HG02884 (cell line): ENCODE data around the gene DOCK2.
"Not testable (repeated sequence)": the region's sequence is repeated elsewhere in the genome, so short reads cannot be mapped to it uniquely, and the experiment has no call there.

Experiments
- ATAC-seq: cut with Tn5 transposase; IDR thresholded peaks from one replicate; pipeline ENCODE4 v1.9.1; 2021; ENCODE audit warnings: mild to moderate bottlenecking, moderate library complexity; ENCODE audit not compliant: unreplicated experiment

DOCK2 gene

GRCh38 chr5:169781420-169782345 is 144.6 kb downstream of the DOCK2 start:
- ATAC-seq = no peak

GRCh38 chr5:169785771-169786618 is 148.9 kb downstream of the DOCK2 start:
- ATAC-seq = no peak

- ATAC-seq = no peak
Observed at GRCh38 chr5:169788168-169788567, 151.1 kb downstream of the DOCK2 start.

GRCh38 chr5:169789417-169789940 is 152.4 kb downstream of the DOCK2 start:
- ATAC-seq = no peak

- ATAC-seq = no peak
Observed at GRCh38 chr5:169791251-169791650, 154.2 kb downstream of the DOCK2 start.

- no peak for ATAC-seq
Observed at GRCh38 chr5:169795338-169795737, 158.3 kb downstream of the DOCK2 start.

- no peak for ATAC-seq
Observed at GRCh38 chr5:169796731-169797130, 159.7 kb downstream of the DOCK2 start.

GRCh38 chr5:169797577-169797976 is 160.5 kb downstream of the DOCK2 start:
- no peak for ATAC-seq

- ATAC-seq = no peak
Observed at GRCh38 chr5:169798438-169798837, 161.4 kb downstream of the DOCK2 start.

GRCh38 chr5:169798906-169799660 is 162.0 kb downstream of the DOCK2 start:
- no peak for ATAC-seq

GRCh38 chr5:169801324-169801777 is 164.3 kb downstream of the DOCK2 start:
- ATAC-seq = no peak

- ATAC-seq = no peak
Observed at GRCh38 chr5:169801781-169802180, 164.7 kb downstream of the DOCK2 start.

GRCh38 chr5:169803077-169803981 is 166.3 kb downstream of the DOCK2 start:
- no peak for ATAC-seq

- no peak for ATAC-seq
Observed at GRCh38 chr5:169804861-169805260, 167.8 kb downstream of the DOCK2 start.

GRCh38 chr5:169805527-169805934 is 168.5 kb downstream of the DOCK2 start:
- peak; percentile 81 for ATAC-seq

- peak; percentile 60 for ATAC-seq
Observed at GRCh38 chr5:169805937-169806700, 169.0 kb downstream of the DOCK2 start.

GRCh38 chr5:169808118-169808581 is 171.1 kb downstream of the DOCK2 start:
- ATAC-seq = no peak

GRCh38 chr5:169808880-169809279 is 171.8 kb downstream of the DOCK2 start:
- not testable (repeated sequence) for ATAC-seq

GRCh38 chr5:169809281-169809680 is 172.2 kb downstream of the DOCK2 start:
- no peak for ATAC-seq
